ENCODE data around the gene MTMR12. TPM values are rescaled to one million over a fixed set of nuclear protein-coding genes. Genes with fewer than 3 reads are reported as not detected.

The MTMR12 gene
- total RNA-seq, 1 experiment from 2014 or later, result 42.7 TPM

GRCh38 chr5:32303755-32304120 is 9.0 kb downstream of the MTMR12 start:
- Mint-ChIP-seq H3K9me3 (no peaks in the 10 kb centered on the region), H3K36me3 (0 out of 2 replicates have a peak, but pooled peaks cover 3% of the 10 kb centered on the region), H3K4me1 (peaks cover 45% of the 10 kb centered on the region), H3K27me3 (ENCODE audit: low read depth) (no peaks in the 10 kb centered on the region), H3K27ac (no peak overlapping the region; the same call in 1 of the 2 replicates), H3K4me3 (no peak overlapping the region)
- no peak for ATAC-seq
- ChIA-PET POLR2A (no interaction called here), CTCF (no interaction called here)
- TF ChIP-seq JAZF1 (CRISPR knock-in tag; IDR thresholded peaks at IDR 0.05) (no peak), ZMAT4 (CRISPR knock-in tag; IDR thresholded peaks at IDR 0.05) (no peak), USF2 (CRISPR knock-in tag; IDR thresholded peaks at IDR 0.05) (no peak), ZNF512 (CRISPR knock-in tag; IDR thresholded peaks at IDR 0.05; ENCODE audit: borderline replicate concordance) (no peak), FOXP4 (CRISPR knock-in tag; IDR thresholded peaks at IDR 0.05) (no peak), FOXJ3 (CRISPR knock-in tag; IDR thresholded peaks at IDR 0.05; ENCODE audit: borderline replicate concordance) (no peak)
- no peak for DNase-seq (ENCODE audit: low spot score)

- DNase-seq (ENCODE audit: low spot score), result no peak
- H3K27ac Mint-ChIP-seq, result no peak overlapping the region; the same call in 1 of the 2 replicates
- H3K27me3 Mint-ChIP-seq (ENCODE audit: low read depth), result no peaks in the 10 kb centered on the region
- no peak for ATAC-seq
- peaks cover 50% of the 10 kb centered on the region for H3K4me1 Mint-ChIP-seq
- no peak overlapping the region for H3K4me3 Mint-ChIP-seq
- CTCF ChIA-PET, result no interaction called here
- H3K36me3 Mint-ChIP-seq, result 0 out of 2 replicates have a peak, but pooled peaks cover 3% of the 10 kb centered on the region
- H3K9me3 Mint-ChIP-seq, result no peaks in the 10 kb centered on the region
- POLR2A ChIA-PET, result no interaction called here
- TF ChIP-seq ZNF423 (CRISPR knock-in tag; IDR thresholded peaks at IDR 0.05), result no peak
These were observed 9.6 kb downstream of the MTMR12 start for GRCh38 chr5:32302835-32303754.

GRCh38 chr5:32301891-32302290 is 10.8 kb downstream of the MTMR12 start:
- CTCF ChIA-PET, result interaction anchor here (1.2 kb wide), 1 partner anchor 18 kb away, joined by 3 read pairs; no protein-coding TSS in a partner anchor
- DNase-seq (ENCODE audit: low spot score) (no peak), ATAC-seq (no peak)
- POLR2A ChIA-PET, result no interaction called here
- Mint-ChIP-seq H3K27ac (no peak overlapping the region), H3K4me1 (peaks cover 61% of the 10 kb centered on the region), H3K4me3 (no peak overlapping the region), H3K9me3 (no peaks in the 10 kb centered on the region), H3K36me3 (0 out of 2 replicates have a peak, but pooled peaks cover 3% of the 10 kb centered on the region), H3K27me3 (ENCODE audit: low read depth) (no peaks in the 10 kb centered on the region)
- TF ChIP-seq NFYB (CRISPR knock-in tag; conservative IDR thresholded peaks at IDR 0.05; ENCODE audit: low read depth) (no peak), ZBTB43 (CRISPR knock-in tag; IDR thresholded peaks at IDR 0.05) (no peak), ZSCAN18 (CRISPR knock-in tag; IDR thresholded peaks at IDR 0.05) (no peak), FOXP1 (CRISPR knock-in tag; IDR thresholded peaks at IDR 0.05; ENCODE audit: borderline replicate concordance) (no peak), ESRRA (CRISPR knock-in tag; IDR thresholded peaks at IDR 0.05; ENCODE audit: borderline replicate concordance) (no peak), EMX1 (CRISPR knock-in tag; IDR thresholded peaks at IDR 0.05) (no peak), ZBTB21 (CRISPR knock-in tag; IDR thresholded peaks at IDR 0.05; ENCODE audit: borderline replicate concordance) (no peak), GTF2I (CRISPR knock-in tag; conservative IDR thresholded peaks at IDR 0.05) (no peak), USF1 (CRISPR knock-in tag; IDR thresholded peaks at IDR 0.05) (no peak), ZNF416 (CRISPR knock-in tag; IDR thresholded peaks at IDR 0.05) (no peak), MLX (CRISPR knock-in tag; IDR thresholded peaks at IDR 0.05) (no peak), HMGXB4 (CRISPR knock-in tag; IDR thresholded peaks at IDR 0.05) (no peak), NFE2L1 (CRISPR knock-in tag; IDR thresholded peaks at IDR 0.05) (no peak)

Data from WTC11 (cell line).